RWPE2 (cell line): Measurements from ENCODE around the gene SPG11.

Experiments used
- ATAC-seq: fragments of 200-7000 bp; cut with Tn5 transposase; 3 replicates; pipeline ENCODE4 v1.9.1; 2021; ENCODE audit warnings: low read depth
- DNase-seq: peaks from one replicate; pipeline ENCODE4 v3.0.0-alpha.2; 2020; ENCODE audit warnings: low spot score
- H3K27ac ChIP-seq: fragments of 450-650 bp; 2 replicates; pipeline ENCODE4 v1.5.1; 2017; ENCODE audit warnings: mild to moderate bottlenecking; ENCODE audit not compliant: poor library complexity, severe bottlenecking
- H3K27me3 ChIP-seq: fragments of 250-450 bp; sonication (Bioruptor Pico); 2 replicates; pipeline ENCODE4 v1.5.1; 2021; ENCODE audit warnings: mild to moderate bottlenecking, moderate library complexity; ENCODE audit not compliant: insufficient read depth, poor library complexity, severe bottlenecking
- H3K36me3 ChIP-seq: fragments of 250-450 bp; sonication (Bioruptor Pico); 2 replicates; pipeline ENCODE4 v1.5.1; 2020; ENCODE audit warnings: low read depth, mild to moderate bottlenecking, moderate library complexity
- H3K4me1 ChIP-seq: fragments of 250-450 bp; sonication (Bioruptor Pico); 2 replicates; pipeline ENCODE4 v1.5.1; 2021; ENCODE audit warnings: mild to moderate bottlenecking, moderate library complexity; ENCODE audit not compliant: insufficient read depth, poor library complexity, severe bottlenecking
- H3K4me3 ChIP-seq: fragments of 250-450 bp; sonication (Bioruptor Pico); 2 replicates; pipeline ENCODE4 v1.5.1; 2021; ENCODE audit warnings: mild to moderate bottlenecking, moderate library complexity; ENCODE audit not compliant: severe bottlenecking
- H3K9me3 ChIP-seq: fragments of 250-450 bp; sonication (Bioruptor Pico); 2 replicates; pipeline ENCODE4 v1.5.1; 2021; ENCODE audit warnings: mild to moderate bottlenecking, moderate library complexity; ENCODE audit not compliant: severe bottlenecking
- CTCF ChIP-seq: fragments of 450-650 bp; IDR thresholded peaks from one replicate; pipeline ENCODE4 v1.5.1; 2017; ENCODE audit warnings: mild to moderate bottlenecking, moderate library complexity; ENCODE audit not compliant: poor library complexity, severe bottlenecking

The SPG11 gene

GRCh38 chr15:44598066-44598465 is 65.4 kb downstream of the SPG11 start:
- Histone ChIP-seq H3K4me3 (no peak overlapping the region), H3K4me1 (no peaks in the 10 kb centered on the region), H3K36me3 (peaks cover 88% of the 10 kb centered on the region), H3K27ac (no peak overlapping the region), H3K27me3 (no peaks in the 10 kb centered on the region), H3K9me3 (no peaks in the 10 kb centered on the region)
- DNase-seq (no peak), ATAC-seq (no peak)
- TF ChIP-seq CTCF: no peak

- H3K36me3 ChIP-seq: peaks cover 90% of the 10 kb centered on the region
- DNase-seq (no peak), ATAC-seq (no peak)
- no peaks in the 10 kb centered on the region for H3K27me3 ChIP-seq
- H3K9me3 ChIP-seq: no peaks in the 10 kb centered on the region
- H3K4me1 ChIP-seq: no peaks in the 10 kb centered on the region
- H3K27ac ChIP-seq: no peak overlapping the region
- H3K4me3 ChIP-seq: no peak overlapping the region
- no peak for TF ChIP-seq CTCF
These were observed 66.9 kb downstream of the SPG11 start for GRCh38 chr15:44596511-44597010.

- DNase-seq (no peak), ATAC-seq (no peak)
- Histone ChIP-seq H3K27me3 (no peaks in the 10 kb centered on the region), H3K36me3 (peaks cover 96% of the 10 kb centered on the region), H3K9me3 (no peaks in the 10 kb centered on the region), H3K4me3 (no peak overlapping the region), H3K27ac (no peak overlapping the region), H3K4me1 (no peaks in the 10 kb centered on the region)
- TF ChIP-seq CTCF: no peak
These were observed 67.6 kb downstream of the SPG11 start for GRCh38 chr15:44595656-44596510.

GRCh38 chr15:44595246-44595645 is 68.2 kb downstream of the SPG11 start:
- Histone ChIP-seq H3K27ac (no peak overlapping the region), H3K27me3 (no peaks in the 10 kb centered on the region), H3K36me3 (peaks cover 96% of the 10 kb centered on the region), H3K4me3 (no peak overlapping the region), H3K4me1 (no peaks in the 10 kb centered on the region), H3K9me3 (no peaks in the 10 kb centered on the region)
- no peak for ATAC-seq
- DNase-seq: no peak
- TF ChIP-seq CTCF: no peak
